ENCODE measurements around the gene DENND1B. TPM values are rescaled to one million over a fixed set of nuclear protein-coding genes. Genes with fewer than 3 reads are reported as not detected.

DENND1B gene
- total and polyA plus RNA-seq, 2 of the 13 experiments (the other 11 are each of a cell fraction or from before 2014, with no cell fraction given), result 2.6 to 5.7 TPM

DNA sequence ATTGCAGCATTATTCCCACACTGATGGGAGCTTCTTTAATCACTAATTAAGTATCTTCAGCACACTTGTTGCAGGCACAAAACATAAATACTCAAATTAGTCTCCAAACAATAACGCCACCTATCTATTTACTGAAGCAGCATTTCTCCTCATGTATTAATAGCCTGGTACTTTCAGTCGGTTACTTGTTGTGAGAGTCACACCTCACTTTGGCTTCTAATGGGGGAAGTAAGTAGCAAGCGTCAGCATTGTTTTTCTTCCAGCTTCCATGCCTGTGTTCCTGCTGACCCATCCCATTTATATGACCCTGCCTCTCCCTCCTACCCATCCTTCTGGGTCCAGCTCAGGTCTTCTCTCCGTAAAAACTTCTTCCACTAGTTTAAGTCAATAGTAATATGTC, 31.9 kb upstream of the DENND1B start (continued):
- TF ChIP-seq, protein P1, sequence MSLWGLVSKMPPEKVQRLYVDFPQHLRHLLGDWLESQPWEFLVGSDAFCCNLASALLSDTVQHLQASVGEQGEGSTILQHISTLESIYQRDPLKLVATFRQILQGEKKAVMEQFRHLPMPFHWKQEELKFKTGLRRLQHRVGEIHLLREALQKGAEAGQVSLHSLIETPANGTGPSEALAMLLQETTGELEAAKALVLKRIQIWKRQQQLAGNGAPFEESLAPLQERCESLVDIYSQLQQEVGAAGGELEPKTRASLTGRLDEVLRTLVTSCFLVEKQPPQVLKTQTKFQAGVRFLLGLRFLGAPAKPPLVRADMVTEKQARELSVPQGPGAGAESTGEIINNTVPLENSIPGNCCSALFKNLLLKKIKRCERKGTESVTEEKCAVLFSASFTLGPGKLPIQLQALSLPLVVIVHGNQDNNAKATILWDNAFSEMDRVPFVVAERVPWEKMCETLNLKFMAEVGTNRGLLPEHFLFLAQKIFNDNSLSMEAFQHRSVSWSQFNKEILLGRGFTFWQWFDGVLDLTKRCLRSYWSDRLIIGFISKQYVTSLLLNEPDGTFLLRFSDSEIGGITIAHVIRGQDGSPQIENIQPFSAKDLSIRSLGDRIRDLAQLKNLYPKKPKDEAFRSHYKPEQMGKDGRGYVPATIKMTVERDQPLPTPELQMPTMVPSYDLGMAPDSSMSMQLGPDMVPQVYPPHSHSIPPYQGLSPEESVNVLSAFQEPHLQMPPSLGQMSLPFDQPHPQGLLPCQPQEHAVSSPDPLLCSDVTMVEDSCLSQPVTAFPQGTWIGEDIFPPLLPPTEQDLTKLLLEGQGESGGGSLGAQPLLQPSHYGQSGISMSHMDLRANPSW (CRISPR knock-in tag; IDR thresholded peaks at IDR 0.05; ENCODE audit: borderline replicate concordance), result no peak

DNA sequence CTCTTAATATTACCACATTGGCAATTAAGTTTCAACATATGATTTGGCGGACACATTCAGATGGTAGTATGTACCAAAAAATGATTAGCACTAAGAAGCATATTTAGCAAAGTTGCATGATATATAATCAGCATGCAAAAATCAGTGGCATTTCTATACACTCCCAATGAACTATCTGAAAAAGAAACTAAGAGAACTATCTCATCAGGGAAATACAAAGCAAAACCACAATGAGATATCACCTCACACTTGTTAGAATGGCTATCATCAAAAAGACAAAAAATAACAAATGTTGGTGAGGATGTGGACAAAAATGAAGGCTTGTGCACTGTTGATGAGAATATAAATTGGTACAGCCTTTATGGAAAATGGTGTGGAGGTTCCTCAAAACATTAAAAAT, 31.4 kb upstream of the DENND1B start:
- no peak for DNase-seq (ENCODE audit: low spot score)
- TF ChIP-seq, protein P2, sequence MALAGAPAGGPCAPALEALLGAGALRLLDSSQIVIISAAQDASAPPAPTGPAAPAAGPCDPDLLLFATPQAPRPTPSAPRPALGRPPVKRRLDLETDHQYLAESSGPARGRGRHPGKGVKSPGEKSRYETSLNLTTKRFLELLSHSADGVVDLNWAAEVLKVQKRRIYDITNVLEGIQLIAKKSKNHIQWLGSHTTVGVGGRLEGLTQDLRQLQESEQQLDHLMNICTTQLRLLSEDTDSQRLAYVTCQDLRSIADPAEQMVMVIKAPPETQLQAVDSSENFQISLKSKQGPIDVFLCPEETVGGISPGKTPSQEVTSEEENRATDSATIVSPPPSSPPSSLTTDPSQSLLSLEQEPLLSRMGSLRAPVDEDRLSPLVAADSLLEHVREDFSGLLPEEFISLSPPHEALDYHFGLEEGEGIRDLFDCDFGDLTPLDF (CRISPR knock-in tag; IDR thresholded peaks at IDR 0.05), result no peak
- TF ChIP-seq TRIM24 (CRISPR knock-in tag; IDR thresholded peaks at IDR 0.05), result no peak
- no peak for TF ChIP-seq ZNF629 (CRISPR knock-in tag; conservative IDR thresholded peaks at IDR 0.05)
- TF ChIP-seq ZNF274 (CRISPR knock-in tag; IDR thresholded peaks at IDR 0.05), result no peak
- TF ChIP-seq SIN3B (IDR thresholded peaks at IDR 0.05; ENCODE audit: low read length), result no peak
- no peak for TF ChIP-seq ZNF598 (CRISPR knock-in tag; IDR thresholded peaks at IDR 0.05; ENCODE audit: borderline replicate concordance)
- no peak for TF ChIP-seq ZNF776 (CRISPR knock-in tag; IDR thresholded peaks at IDR 0.05)
- TF ChIP-seq, protein P3, sequence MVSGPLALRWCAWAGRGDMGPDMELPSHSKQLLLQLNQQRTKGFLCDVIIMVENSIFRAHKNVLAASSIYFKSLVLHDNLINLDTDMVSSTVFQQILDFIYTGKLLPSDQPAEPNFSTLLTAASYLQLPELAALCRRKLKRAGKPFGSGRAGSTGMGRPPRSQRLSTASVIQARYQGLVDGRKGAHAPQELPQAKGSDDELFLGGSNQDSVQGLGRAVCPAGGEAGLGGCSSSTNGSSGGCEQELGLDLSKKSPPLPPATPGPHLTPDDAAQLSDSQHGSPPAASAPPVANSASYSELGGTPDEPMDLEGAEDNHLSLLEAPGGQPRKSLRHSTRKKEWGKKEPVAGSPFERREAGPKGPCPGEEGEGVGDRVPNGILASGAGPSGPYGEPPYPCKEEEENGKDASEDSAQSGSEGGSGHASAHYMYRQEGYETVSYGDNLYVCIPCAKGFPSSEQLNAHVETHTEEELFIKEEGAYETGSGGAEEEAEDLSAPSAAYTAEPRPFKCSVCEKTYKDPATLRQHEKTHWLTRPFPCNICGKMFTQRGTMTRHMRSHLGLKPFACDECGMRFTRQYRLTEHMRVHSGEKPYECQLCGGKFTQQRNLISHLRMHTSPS (CRISPR knock-in tag; IDR thresholded peaks at IDR 0.05; ENCODE audit: low read depth), result no peak
- no peak for TF ChIP-seq SAFB2 (CRISPR knock-in tag; IDR thresholded peaks at IDR 0.05; ENCODE audit: borderline replicate concordance, low read depth)
- no peak for TF ChIP-seq SRSF9 (IDR thresholded peaks at IDR 0.05; ENCODE audit: borderline replicate concordance, insufficient read depth, low read depth, low read length, poor library complexity, severe bottlenecking)
- TF ChIP-seq, protein P4, sequence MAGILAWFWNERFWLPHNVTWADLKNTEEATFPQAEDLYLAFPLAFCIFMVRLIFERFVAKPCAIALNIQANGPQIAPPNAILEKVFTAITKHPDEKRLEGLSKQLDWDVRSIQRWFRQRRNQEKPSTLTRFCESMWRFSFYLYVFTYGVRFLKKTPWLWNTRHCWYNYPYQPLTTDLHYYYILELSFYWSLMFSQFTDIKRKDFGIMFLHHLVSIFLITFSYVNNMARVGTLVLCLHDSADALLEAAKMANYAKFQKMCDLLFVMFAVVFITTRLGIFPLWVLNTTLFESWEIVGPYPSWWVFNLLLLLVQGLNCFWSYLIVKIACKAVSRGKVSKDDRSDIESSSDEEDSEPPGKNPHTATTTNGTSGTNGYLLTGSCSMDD (CRISPR knock-in tag; IDR thresholded peaks at IDR 0.05), result no peak
- TF ChIP-seq ZNF83 (CRISPR knock-in tag; IDR thresholded peaks at IDR 0.05; ENCODE audit: borderline replicate concordance), result no peak

More for the DNA sequence above, 31.4 kb upstream of the DENND1B start:
- H3K27me3 ChIP-seq (ENCODE audit: control insufficient read depth in 1 of 2, insufficient read depth in 2 of 2, low read length in 2 of 2), result no peaks in the 10 kb centered on the region
- intact Hi-C loops (cut with micrococcal nuclease; ENCODE audit: unreplicated experiment), result no loop called here
- H4K20me1 ChIP-seq (ENCODE audit: insufficient read depth, low read length), result no peaks in the 10 kb centered on the region
- no peak for ATAC-seq
- H3K9me3 ChIP-seq (ENCODE audit: low read length), result no peaks in the 10 kb centered on the region
- no peak overlapping the region for H3K4me2 ChIP-seq (ENCODE audit: low read depth, low read length)
- ChIA-PET CTCF (ENCODE audit: low intra/inter-chr PET ratio, low total read pairs) (no interaction called here), POLR2A (no interaction called here)
- no peak overlapping the region for H3K27ac ChIP-seq (ENCODE audit: extremely low read length, insufficient read depth, low read length)
- H3K36me3 ChIP-seq (replicated peaks in 1 of 2; ENCODE audit: control insufficient read depth in 1 of 2, insufficient read depth in 2 of 2, low read length in 2 of 2), result no peaks in the 10 kb centered on the region
- no peak overlapping the region for H3K4me3 ChIP-seq (replicated peaks in 1 of 3; ENCODE audit: insufficient read depth in 1 of 3, low read depth in 2 of 3, low read length in 3 of 3)
- H3K79me2 ChIP-seq (ENCODE audit: insufficient read depth, low read length), result no peaks in the 10 kb centered on the region
- BruUV-seq (replicated peaks), result no TSS peak
- in situ Hi-C loops (cut with HindIII; ENCODE audit: extremely low pct_ligation_motif_present, low pct_unique_long_range_greater_than_20kb), result no loop called here
- H3K4me1 ChIP-seq (ENCODE audit: insufficient read depth, low read length), result peaks cover 33% of the 10 kb centered on the region
- no peak overlapping the region for H3K9ac ChIP-seq (ENCODE audit: insufficient read depth, low read depth, low read length)
- 93% methylated on average over 1 of the region's 1 CpG for WGBS (ENCODE audit: low lambda C conversion rate)
- no peak overlapping the region for H2AFZ ChIP-seq (ENCODE audit: low read length)
- FAIRE-seq, result no peak
